ENCODE results near the gene PRTFDC1.
"Not testable (repeated sequence)": the region's sequence is repeated elsewhere in the genome, so short reads cannot be mapped to it uniquely, and the experiment has no call there.

PRTFDC1 gene, protein sequence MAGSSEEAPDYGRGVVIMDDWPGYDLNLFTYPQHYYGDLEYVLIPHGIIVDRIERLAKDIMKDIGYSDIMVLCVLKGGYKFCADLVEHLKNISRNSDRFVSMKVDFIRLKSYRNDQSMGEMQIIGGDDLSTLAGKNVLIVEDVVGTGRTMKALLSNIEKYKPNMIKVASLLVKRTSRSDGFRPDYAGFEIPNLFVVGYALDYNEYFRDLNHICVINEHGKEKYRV

DNA sequence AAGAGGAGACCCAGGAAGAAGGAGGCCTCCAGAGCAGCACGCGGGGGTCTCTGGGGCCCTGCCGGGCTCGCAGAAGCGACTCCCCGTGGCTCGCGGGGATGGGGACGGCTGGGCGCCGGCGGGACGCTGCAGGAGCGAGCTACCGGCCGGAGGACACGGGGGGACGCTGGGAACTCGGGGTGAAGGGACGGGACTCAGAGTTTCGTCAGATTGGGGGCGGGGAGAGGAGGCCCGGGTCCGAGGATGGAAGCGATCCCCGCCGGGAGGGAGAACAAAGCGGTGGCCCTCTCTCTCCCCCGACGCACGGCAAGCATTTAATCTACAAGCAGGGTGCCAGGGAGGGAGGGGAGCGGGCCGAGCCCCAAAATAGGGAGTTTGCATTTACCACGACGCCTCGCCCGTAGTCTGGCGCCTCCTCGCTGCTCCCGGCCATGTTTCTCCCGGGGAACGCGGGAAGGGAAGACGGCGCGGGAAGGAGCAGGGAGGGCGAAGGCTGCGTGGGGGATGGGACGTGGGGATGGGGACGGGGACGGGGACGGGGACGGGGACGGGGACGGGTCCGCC lies at the start of gene PRTFDC1:
Gene PRTFDC1 (minus strand): TSS at position 464 of the 564 bp plus-strand sequence. CDS start 31 bp downstream, at position 433.
- peak in 49 of 56 donors; percentile 22 to 85 (median 70) for DNase-seq

DNA sequence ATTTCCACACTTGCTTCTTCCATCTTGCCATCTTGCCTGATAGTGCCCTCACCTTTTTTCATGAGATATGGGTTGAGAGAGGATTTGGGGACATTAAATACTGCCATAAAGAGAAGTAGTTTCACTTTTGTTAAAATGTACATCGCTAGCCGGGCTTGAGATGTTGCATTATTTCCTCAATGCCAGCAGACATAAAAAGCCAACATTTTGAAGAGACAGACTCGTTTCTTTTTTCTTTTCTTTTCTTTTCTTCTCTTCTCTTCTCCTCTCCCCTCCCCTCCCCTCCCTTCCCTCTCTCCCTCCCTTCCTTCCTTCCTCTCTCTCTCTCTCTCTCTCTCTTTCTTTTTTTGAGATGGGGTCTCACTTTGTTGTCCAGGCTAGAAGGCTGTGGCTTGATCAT lies 45.6 kb upstream of the PRTFDC1 start:
- no peak for DNase-seq

DNA sequence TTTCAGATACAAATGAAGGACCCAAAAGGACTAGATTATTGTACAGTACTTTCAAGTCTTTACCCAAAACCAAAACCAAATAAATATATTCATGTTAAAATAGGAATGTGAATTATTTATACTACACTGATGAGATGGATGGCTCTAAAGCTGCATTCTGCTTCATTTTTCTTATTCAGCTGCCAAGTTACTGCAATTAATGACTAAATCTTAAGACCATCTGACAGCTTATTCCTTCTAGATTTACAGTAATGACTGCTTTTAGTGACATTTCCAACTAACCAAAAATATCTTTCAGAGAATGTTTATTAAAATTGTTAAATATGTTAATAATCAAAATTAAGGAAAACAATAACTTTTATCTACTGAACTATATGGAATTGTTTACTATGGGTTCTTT lies 42.7 kb upstream of the PRTFDC1 start:
- no peak for DNase-seq

DNA sequence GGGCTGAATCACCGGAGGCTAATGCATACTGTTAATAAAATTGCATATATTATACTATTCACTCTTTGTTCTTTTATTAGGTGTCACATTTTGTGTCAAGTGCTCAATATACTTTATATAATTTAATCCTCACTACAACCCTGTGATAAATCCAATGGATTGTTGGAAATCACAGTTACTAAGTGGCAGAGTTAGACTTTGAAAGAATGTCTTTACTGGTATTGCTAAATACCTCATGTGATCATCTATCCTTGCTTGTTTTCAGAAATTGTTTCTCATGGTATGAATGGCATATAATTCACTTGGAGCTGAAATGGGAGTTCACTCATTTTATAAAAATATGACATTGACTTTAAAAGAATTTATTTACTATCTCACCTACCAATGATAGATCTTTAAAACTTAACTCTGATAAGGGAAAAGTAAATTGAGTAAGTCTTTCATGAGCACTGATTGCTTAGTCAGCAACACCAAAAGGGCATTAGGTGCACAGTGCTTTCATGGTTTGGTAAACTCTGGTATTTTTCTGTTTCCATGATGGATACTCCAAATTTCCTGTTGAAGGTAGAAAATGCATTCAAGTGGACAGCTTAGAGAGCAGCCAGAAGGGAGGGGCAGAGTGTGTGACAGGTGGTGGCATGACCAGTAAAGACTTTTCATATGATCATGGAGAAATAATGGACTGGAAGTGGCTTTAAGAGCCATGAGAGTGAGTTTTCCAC lies 41.0 kb upstream of the PRTFDC1 start:
- no peak for DNase-seq

DNA sequence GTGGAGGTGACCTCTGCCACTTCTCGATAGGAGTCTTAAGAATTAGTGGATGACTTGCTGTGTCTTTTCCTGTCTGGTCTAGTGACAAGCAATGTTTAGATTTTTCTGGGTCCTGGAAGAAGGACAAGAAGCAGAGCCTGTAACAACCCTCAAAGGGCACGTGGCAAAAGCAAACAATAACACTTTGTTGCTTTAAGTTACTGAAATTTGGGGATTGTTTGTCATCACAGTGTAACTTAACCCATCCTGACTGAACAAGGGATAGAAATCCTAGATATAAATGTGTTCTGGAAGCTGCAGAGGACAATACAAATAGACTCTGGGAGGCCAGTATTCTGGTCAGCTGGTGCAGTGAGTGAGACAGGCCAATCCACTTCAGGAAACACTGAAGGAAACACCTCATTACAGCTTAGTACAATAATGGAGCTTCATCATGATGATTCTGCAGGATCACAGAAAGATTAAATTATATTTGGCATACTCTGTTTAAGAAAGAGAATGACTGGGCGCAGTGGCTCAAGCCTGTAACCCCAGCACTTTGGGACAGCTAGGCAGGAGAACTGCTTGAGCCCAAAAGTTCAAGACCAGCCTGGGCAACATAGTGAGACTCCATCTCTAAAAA lies 40.2 kb upstream of the PRTFDC1 start:
- DNase-seq = no peak

DNA sequence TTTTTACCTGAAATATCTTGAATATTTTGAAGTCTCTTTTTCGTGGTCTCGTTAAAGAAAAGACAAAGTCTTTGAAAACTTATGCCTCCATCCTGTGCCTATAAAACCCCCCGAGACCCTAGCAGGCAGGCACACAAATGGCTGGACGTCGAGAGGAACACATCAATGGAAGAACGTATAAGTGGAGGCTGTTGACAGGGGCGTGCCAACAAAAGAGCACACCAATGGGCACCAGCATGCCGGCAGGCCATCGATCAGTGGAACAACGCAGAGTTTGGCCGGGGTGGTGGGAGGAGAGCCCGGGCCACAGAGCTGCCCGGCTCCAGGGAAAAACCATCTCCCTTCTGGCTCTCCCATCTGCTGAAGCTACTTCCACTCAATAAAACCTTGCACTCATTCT lies 38.9 kb upstream of the PRTFDC1 start:
- DNase-seq = no peak

DNA sequence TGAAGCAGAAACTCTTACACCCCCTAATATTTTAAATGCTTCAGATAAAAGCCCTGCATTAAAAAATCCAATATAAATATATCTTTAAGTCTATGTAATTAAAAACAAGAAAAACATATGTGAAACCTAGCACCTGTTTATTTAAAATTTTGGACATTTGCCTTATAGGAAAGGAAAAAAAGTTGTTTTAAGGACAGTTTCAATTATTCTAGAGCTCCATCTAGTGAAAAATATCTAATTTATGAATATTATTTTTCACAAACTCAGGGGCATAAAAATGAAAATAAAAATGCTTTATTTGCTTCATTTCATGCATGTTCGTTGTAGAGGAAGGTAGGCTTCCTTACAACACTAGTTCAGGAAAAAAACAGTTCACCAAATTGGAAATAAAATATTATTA lies 37.5 kb upstream of the PRTFDC1 start:
- no peak for DNase-seq

DNA sequence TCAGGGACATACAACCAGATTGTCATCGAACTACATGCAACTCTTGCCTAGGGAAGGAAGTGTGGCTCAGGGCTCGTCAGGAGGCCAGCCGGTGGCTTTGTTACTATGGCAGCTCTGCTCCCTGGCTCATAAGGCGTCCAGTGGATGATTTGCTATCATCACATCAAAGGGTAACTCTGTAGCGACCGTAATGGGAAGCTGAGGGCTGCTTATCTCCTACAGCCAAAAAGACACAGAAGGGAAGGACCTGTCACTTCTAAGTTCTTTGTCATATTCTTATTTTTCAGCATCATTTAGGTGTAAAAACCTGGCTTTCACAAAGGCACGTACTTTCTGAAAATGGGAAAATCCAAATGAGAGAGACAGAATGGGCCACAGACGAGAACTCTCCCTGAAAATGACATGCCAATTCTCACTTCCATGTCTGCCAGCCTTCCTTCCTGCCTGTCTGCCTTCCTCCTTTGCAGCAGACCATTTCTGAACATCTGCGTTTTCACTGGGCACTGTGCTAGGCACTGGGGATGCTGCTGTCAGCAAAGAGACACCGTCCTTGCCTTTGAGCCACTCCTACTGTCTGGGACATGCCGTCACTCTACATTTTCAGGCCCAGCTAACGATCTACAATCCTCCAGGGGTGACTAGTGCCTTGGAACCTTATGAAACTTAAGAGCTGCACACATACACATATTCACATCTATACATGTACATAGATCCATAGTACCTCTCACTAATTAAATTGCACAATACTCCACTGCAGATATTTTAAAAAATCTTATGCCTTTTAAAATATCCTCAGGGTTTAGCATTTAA lies 36.6 kb upstream of the PRTFDC1 start:
- peak in 10 of 56 donors; percentile 5 to 35 (median 14) for DNase-seq

DNA sequence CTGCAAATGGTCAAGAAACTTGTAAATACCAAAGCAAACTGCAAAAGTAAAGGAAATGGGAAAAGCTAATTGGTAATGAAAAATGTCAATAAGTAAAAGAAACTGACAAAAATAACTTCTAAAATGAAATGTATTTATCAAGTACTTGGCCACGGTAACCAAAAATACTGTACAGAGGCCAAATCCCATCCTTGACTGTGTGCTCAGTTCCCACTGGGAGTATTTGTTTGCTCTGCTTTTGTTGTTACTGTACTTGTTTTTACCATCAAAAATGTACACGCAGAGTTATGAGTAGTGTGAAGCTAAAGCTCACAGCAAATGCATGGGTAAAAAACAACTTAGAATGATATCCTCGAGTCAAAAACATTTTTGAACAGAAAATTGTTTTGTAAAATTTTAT lies 32.5 kb upstream of the PRTFDC1 start:
- DNase-seq = no peak

DNA sequence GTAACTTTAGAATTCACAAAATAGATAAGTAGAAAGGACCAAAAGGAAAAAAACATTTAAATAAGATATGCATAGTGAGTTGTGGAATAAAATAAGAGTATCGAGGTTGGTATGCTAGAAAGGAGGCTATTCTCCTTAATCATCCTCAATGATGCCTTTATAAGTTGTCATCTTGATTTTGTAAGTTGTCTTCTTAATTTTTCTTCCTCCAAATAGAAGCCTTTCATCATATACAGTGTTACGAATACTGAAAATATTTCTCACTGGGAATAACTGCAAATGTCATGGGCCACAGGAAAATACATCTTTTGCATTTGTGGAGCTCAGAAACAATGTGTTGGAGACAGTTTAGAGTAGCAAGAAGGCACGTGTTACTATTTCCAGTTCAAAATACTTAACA lies 31.5 kb upstream of the PRTFDC1 start:
- no peak for DNase-seq

DNA sequence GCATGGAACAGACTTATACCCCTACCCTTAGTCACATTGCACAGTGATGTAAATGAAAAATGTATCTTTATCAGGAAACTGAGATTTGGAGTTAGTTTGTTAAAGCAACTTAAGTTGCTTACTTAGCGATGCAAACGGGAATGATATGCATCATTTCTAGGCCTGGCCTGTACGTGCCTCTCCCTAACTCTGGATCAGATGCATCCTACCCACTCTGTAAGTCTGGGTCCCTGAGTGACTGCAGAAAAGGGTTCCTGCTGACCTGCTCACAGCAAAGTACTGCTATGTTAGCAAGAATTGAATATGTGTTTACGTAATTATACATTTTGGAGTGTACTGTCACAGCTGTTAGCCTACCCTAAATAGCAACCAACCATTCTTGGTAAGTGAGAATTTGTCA lies 30.7 kb upstream of the PRTFDC1 start:
- no peak for DNase-seq

DNA sequence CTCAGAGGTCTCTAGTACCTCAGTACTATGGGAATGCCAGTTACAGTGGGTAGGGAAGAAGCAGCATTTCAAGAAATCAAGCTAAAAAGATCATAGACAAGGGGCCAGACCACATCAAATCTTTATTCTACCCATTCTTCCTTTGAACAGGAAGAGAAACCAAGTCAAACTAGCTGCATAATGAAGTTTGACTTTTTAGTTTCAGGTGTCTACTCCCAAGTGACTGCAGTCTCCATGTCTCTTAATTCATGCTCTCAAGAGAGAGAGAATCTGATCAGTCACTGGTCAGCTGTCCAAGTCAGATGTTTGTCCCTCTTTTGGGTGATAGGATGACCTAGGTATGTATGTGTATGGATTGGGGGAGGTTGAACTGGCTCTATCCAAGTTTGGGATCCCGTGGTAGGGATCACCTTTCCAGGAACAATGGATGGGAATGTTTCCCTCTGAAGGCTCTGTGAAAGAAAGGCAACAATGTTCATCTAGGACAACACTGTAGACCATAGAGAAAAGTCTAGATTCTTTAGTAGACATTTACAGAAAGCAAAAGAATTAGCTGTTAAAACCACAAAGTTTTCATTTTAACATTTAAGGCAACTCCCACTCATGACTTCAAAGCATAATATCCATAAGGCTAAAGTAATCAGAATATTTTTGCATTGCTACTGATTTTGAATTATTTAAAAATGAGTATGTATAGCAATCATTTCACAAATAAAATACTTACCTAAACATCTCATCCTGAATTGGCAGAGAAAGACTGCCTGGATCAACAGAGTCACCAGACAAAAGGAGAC lies 30.1 kb upstream of the PRTFDC1 start:
- no peak for DNase-seq

DNA sequence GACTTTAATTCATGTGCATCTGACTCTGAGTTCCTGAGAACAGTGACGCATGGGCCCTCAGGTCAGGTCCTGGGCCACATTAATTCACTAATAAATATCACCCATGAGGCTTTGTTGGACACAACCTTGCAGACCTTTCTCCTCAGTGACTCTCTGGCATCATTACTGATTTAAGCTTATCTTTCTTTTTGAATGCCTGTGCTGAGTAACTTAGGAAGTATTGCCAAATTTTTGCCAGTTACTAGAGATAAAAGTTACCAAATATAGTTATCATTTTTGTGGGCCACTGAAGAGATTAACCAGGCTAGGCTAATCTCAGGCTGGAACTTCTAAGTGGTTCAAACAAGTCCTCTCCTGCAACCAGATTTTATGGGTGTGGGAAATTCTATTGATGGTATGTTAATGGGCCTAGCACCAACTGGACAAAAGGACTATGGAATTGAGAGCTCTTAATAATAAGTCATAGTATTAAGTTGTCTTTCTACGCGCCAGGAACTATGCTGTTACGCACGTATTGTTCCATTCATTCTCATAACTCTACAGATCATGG lies 28.8 kb upstream of the PRTFDC1 start:
- no peak for DNase-seq

DNA sequence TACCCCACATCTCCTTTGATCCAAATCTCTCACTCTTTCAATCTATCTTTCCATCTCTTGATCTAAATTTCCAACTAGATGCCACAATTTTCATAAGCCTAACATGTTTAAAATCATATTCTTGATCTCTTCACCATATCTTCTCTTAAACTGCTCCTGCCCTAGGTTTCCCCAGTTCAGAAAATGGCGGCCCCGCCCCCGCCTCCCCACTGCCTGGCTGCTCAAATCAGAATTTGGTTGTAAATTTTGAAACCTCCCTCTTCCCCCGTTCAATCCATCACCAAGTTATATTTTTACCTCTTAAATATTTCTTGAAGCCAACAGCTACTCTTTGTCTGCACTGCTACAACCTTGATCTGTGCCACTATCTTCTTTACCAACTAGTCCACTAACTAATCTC lies 27.3 kb upstream of the PRTFDC1 start:
- no peak for DNase-seq

DNA sequence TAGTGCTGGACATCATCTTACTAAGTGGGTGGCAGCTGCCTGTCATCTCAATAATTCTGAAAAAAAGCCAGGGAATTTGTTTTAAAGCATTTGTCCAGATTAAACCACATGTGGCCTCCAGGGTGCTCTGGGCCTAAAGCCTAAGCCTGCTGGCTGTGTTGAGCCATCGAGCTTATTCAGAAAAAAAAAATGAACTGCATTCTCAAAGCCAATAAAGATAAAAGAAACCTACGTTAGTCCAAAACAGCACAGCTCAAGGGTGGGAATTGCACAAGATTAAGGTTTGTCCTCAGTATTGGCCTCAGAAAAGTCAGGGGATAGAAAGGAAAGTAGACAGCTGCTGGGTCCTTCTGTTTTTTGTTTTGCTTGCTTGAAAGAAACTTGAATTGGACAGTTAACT lies 22.6 kb upstream of the PRTFDC1 start:
- DNase-seq = no peak

DNA sequence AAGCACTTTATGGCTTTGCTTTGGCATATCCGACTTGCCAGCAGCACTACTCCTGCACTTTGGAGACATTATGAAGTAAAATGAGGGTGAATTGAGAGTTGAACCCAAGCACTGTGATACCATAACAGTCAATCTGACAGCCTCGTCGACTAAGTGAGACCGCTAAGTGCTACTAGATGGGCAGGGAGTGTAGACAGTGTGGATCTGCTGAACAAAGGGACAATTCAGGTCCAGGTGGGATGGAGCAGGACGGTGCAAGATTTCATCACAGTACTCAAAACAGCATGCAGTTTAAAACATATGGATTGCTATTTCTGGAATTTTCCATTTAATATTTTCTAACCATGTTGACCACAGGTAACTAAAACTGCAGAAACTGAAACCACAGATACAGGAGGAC lies 20.8 kb upstream of the PRTFDC1 start:
- DNase-seq = no peak

DNA sequence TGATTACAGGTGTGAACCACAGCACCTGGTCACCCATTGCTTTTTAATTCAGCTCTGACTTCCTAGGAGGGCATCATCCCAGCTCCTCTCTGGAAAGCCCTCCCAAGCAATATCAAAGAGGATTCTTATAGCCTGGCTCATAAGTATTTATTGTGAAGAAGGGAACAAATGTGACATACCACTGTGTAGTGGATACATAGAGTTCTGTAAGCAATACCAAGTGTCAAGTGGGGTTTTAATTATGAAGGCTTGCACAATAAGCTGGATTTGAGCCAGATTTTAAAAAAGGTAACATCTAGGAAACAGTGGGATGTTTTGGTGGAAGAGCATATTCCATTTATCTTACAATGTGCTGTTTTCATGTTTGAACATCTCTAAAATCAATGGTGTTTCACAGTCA lies 19.0 kb upstream of the PRTFDC1 start:
- DNase-seq = no peak

DNA sequence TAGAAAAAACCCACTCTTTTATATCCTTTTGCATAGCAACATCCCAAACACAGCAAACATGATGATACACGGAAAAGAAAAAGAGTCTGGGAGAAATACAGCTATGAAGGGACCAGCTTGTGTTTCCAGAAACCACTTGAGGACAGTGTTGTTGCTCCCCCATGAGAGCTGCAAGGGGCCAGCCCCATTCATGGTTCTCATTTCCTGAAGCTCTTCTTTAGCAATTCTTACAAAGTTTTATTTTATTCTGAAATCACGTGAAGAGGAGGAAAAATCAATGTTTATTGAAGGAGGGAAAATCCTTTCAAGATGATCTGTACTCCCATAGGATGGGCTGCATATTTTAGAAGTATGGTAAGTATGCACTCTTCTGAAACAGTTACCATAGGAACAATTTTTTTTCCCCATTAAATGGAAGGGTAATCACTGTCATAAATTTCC lies 17.5 kb upstream of the PRTFDC1 start:
- no peak for DNase-seq

DNA sequence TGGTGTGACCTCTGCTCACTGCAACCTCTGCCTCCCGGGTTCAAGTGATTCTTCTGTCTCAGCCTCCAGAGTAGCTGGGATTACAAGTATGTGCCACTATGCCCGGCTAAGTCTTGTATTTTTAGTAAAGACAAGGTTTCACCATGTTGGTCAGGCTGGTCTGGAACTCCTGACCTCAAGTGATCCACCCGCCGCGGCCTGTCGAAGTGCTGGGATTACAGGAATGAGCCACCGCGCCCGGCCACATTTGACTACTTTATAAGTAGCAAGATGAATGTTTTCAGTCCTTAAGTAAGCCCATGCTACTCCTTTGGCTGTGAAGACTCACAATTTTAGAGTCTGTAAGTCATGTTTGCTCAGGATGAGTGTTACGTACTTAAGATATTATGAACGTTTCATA lies 16.5 kb upstream of the PRTFDC1 start:
- not testable (repeated sequence) for DNase-seq

DNA sequence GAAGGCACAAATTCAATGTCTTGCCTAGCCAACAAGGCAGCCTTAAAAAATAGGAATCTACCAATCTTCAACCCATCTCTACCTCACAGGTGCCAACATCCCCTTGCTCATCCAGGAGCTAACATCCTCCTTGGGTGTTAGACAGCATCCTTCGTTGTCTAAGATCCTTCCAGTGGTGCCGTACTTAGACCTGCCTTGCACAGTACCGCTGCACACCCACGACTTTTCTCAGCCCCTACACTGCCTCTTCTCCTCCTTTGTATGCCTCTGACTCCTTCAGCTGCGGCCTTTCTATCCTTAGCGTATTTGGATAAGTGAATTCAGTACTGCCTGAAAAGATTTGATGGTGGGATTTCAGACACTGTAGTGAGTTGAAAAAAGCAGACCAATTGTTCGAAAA lies 15.9 kb upstream of the PRTFDC1 start:
- no peak for DNase-seq

All from nucleus accumbens (tissue), 56 donors.